HG02642 (cell line): ENCODE data around the gene SCAF8.

Source experiments
- ATAC-seq: cut with Tn5 transposase; IDR thresholded peaks from one replicate; pipeline ENCODE4 v1.9.1; 2021; ENCODE audit warnings: mild to moderate bottlenecking; ENCODE audit not compliant: unreplicated experiment, poor library complexity

Gene SCAF8

GRCh38 chr6:154876486-154877280 is 143.5 kb downstream of the SCAF8 start:
- no peak for ATAC-seq

- no peak for ATAC-seq
Measured at GRCh38 chr6:154878871-154879491, 145.8 kb downstream of the SCAF8 start.

DNA sequence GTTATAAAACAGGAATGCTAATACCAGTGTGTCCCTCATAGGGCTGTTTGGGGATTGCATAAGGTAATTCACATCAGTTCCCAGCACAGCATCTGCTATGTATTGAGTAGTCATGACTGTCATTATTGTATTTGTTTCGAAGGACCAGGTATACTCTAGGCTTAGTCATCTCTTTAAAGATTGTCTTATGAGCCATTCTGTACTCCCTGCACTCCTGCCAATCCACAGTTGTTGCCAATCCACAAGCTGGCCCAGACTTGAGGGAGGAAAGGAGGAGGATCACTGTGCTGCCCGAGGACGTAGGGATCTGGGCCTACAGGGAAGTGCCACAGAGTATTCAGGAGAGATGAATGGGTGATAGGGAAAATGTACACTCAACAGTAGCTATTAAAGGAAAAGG is 148.9 kb downstream of the SCAF8 start:
- ATAC-seq, result no peak
